PC-3 (cell line): ENCODE data around the gene MTF2. TPM values are rescaled to one million over a fixed set of nuclear protein-coding genes. Genes with fewer than 3 reads are reported as not detected.

ENCODE experiments used
- ATAC-seq: fragments of 200-7000 bp; cut with Tn5 transposase; 2 replicates; pipeline ENCODE4 v1.9.1; 2020; ENCODE audit warnings: mild to moderate bottlenecking, moderate library complexity
- BruUV-seq: library from RNA; stranded (reverse); fragments of 400-500 nt; replicated peaks from 2 replicates; lab custom pipeline; 2021; lab: Mats Ljungman, UMichigan
- CTCF ChIA-PET: fragments of 300-600 bp; sonication (Branson Sonifier 250); formaldehyde crosslinking; loops from one replicate; lab custom pipeline; 2022; ENCODE audit warnings: antibody characterized with exemption; lab: Charles Lee
- POLR2A ChIA-PET: fragments of 300-600 bp; sonication (Branson Sonifier 250); formaldehyde crosslinking; loops from one replicate; lab custom pipeline; 2022; ENCODE audit warnings: antibody characterized with exemption; ENCODE audit not compliant: unreplicated experiment; lab: Charles Lee
- DNase-seq: peaks from one replicate; pipeline ENCODE4 v3.0.0-alpha.2; 2015
- H2AFZ ChIP-seq: fragments of 300-600 bp; sonication (generic); 2 replicates; pipeline ENCODE4 v1.6.0; 2016; ENCODE audit warnings: antibody characterized with exemption, low read length
- H3F3A ChIP-seq: fragments of 300-600 bp; sonication (generic); one replicate; pipeline ENCODE4 v1.6.0; 2017; ENCODE audit warnings: antibody characterized with exemption, low read length, control low read depth, mild to moderate bottlenecking; ENCODE audit not compliant: unreplicated experiment
- H3K27ac ChIP-seq: fragments of 300-600 bp; sonication (generic); 2 replicates; pipeline ENCODE4 v1.5.1; 2016; ENCODE audit warnings: mild to moderate bottlenecking, low read length
- H3K27me3 ChIP-seq: fragments of 300-600 bp; sonication (generic); 2 replicates; pipeline ENCODE4 v1.6.1; 2016; ENCODE audit warnings: low read length, mixed read lengths
- H3K36me3 ChIP-seq: fragments of 300-600 bp; sonication (generic); 2 replicates; pipeline ENCODE4 v1.6.1; 2016; ENCODE audit warnings: low read depth, mixed run types, low read length, mixed read lengths
- H3K4me1 ChIP-seq: fragments of 300-600 bp; sonication (generic); 2 replicates; pipeline ENCODE4 v1.5.1; 2016; ENCODE audit warnings: low read length; ENCODE audit not compliant: insufficient read depth
- H3K4me2 ChIP-seq: fragments of 300-600 bp; sonication (generic); 2 replicates; pipeline ENCODE4 v1.6.0; 2016; ENCODE audit warnings: low read length
- H3K4me3 ChIP-seq: fragments of 300-600 bp; sonication (generic); 2 replicates; pipeline ENCODE4 v1.5.1; 2016; ENCODE audit warnings: mild to moderate bottlenecking, low read length, mixed read lengths
- H3K79me2 ChIP-seq: fragments of 300-600 bp; sonication (generic); 2 replicates; pipeline ENCODE4 v1.6.1; 2017; ENCODE audit warnings: low read length, mixed read lengths
- H3K9ac ChIP-seq: fragments of 300-600 bp; sonication (generic); 2 replicates; pipeline ENCODE4 v1.6.0; 2016; ENCODE audit warnings: mild to moderate bottlenecking, low read length
- H3K9me2 ChIP-seq: fragments of 300-600 bp; sonication (generic); replicated peaks from 2 replicates; pipeline ENCODE4 v1.6.1; 2016; ENCODE audit warnings: mixed run types, low read length, mixed read lengths
- H3K9me3 ChIP-seq: fragments of 300-600 bp; sonication (generic); 2 replicates; pipeline ENCODE4 v1.6.1; 2016; ENCODE audit warnings: low read length, mixed read lengths
- H4K20me1 ChIP-seq: fragments of 300-600 bp; sonication (generic); 2 replicates; pipeline ENCODE4 v1.6.1; 2016; ENCODE audit warnings: low read length, mixed read lengths
- CTCF ChIP-seq: fragments of 300-600 bp; sonication (generic); conservative IDR thresholded peaks from 2 replicates; pipeline ENCODE4 v1.5.1; 2017; ENCODE audit warnings: antibody characterized with exemption, low read depth, mild to moderate bottlenecking, low read length
- EZH2 ChIP-seq: fragments of 300-600 bp; sonication (generic); IDR thresholded peaks from one replicate; pipeline ENCODE4 v1.6.1; 2017; ENCODE audit warnings: antibody characterized with exemption, mild to moderate bottlenecking, low read length; ENCODE audit not compliant: unreplicated experiment
- EZH2phosphoT487 ChIP-seq: fragments of 300-600 bp; sonication (generic); IDR thresholded peaks from 2 replicates; pipeline ENCODE4 v1.6.1; 2018; ENCODE audit warnings: mild to moderate bottlenecking, antibody characterized with exemption, low read length, borderline replicate concordance
- intact Hi-C: fragments of 100-400 bp; cut with micrococcal nuclease; formaldehyde crosslinking; loops from 2 replicates; pipeline ENCODE4 v1.9.0; 2023
- total RNA-seq: library from RNA; depleted of rRNA; stranded (reverse); fragments of >200 nt; gene quantifications from 2 replicates; pipeline ENCODE4 v1.2.3, GENCODE V29; 2014

Gene MTF2
- total RNA-seq, 1 experiment from 2014 or later: 25.3 TPM

- H3K79me2 ChIP-seq: no peaks in the 10 kb centered on the region
- H3F3A ChIP-seq: no peaks in the 10 kb centered on the region
- ChIA-PET POLR2A (interaction anchor here (0.6 kb wide), 1 partner anchor 540 kb away, joined by 5 read pairs; no protein-coding TSS in a partner anchor), CTCF (no interaction called here)
- H3K9me3 ChIP-seq: no peaks in the 10 kb centered on the region
- TF ChIP-seq EZH2: no peak
- TF ChIP-seq EZH2phosphoT487: no peak
- TF ChIP-seq CTCF: no peak
- intact Hi-C loops: no loop called here
- H4K20me1 ChIP-seq: no peaks in the 10 kb centered on the region
- no peaks in the 10 kb centered on the region for H3K4me1 ChIP-seq
- no peak for DNase-seq
- H3K4me3 ChIP-seq: no peak overlapping the region
- H2AFZ ChIP-seq: no peak overlapping the region
- ATAC-seq: no peak
- no peak overlapping the region for H3K9ac ChIP-seq
- no peaks in the 10 kb centered on the region for H3K36me3 ChIP-seq
- no peak overlapping the region for H3K27ac ChIP-seq
- H3K4me2 ChIP-seq: no peak overlapping the region
- H3K27me3 ChIP-seq: no peaks in the 10 kb centered on the region
- no peaks in the 10 kb centered on the region for H3K9me2 ChIP-seq
- no TSS peak for BruUV-seq
These were observed 36.0 kb upstream of the MTF2 start for GRCh38 chr1:93043057-93043557.

- ChIA-PET CTCF (no interaction called here), POLR2A (no interaction called here)
- no peak overlapping the region for H3K9ac ChIP-seq
- H4K20me1 ChIP-seq: no peaks in the 10 kb centered on the region
- no peak overlapping the region for H3K4me3 ChIP-seq
- no peak overlapping the region for H3K27ac ChIP-seq
- H3K4me1 ChIP-seq: no peaks in the 10 kb centered on the region
- ATAC-seq: no peak
- no peaks in the 10 kb centered on the region for H3K36me3 ChIP-seq
- DNase-seq: no peak
- intact Hi-C loops: no loop called here
- TF ChIP-seq EZH2phosphoT487: no peak
- TF ChIP-seq CTCF: no peak
- no peak for TF ChIP-seq EZH2
- H3K9me2 ChIP-seq: no peaks in the 10 kb centered on the region
- no peaks in the 10 kb centered on the region for H3F3A ChIP-seq
- H3K9me3 ChIP-seq: no peaks in the 10 kb centered on the region
- BruUV-seq: no TSS peak
- H3K79me2 ChIP-seq: no peaks in the 10 kb centered on the region
- H2AFZ ChIP-seq: no peak overlapping the region
- H3K4me2 ChIP-seq: no peak overlapping the region
- H3K27me3 ChIP-seq: no peaks in the 10 kb centered on the region
These were observed 31.5 kb upstream of the MTF2 start for GRCh38 chr1:93047618-93048017.

GRCh38 chr1:93051961-93052360, 27.1 kb upstream of the MTF2 start:
- POLR2A ChIA-PET: no interaction called here
- no peaks in the 10 kb centered on the region for H3K4me1 ChIP-seq
- DNase-seq (peak; percentile 17), ATAC-seq (no peak)
- no peak overlapping the region for H3K4me3 ChIP-seq
- H3K4me2 ChIP-seq: no peak overlapping the region
- intact Hi-C loops: no loop called here
- H3F3A ChIP-seq: no peaks in the 10 kb centered on the region
- TF ChIP-seq EZH2 (no peak), CTCF (no peak), EZH2phosphoT487 (no peak)
- BruUV-seq: no TSS peak
- H3K27ac ChIP-seq: no peak overlapping the region
- H3K9me3 ChIP-seq: no peaks in the 10 kb centered on the region
- H3K36me3 ChIP-seq: no peaks in the 10 kb centered on the region
- CTCF ChIA-PET: no interaction called here
- no peaks in the 10 kb centered on the region for H3K27me3 ChIP-seq
- H2AFZ ChIP-seq: no peak overlapping the region
- H3K79me2 ChIP-seq: no peaks in the 10 kb centered on the region
- no peak overlapping the region for H3K9ac ChIP-seq
- no peaks in the 10 kb centered on the region for H4K20me1 ChIP-seq
- 0 out of 2 replicates have a peak, but pooled peaks cover 3% of the 10 kb centered on the region for H3K9me2 ChIP-seq
